C4-2B (cell line): Measurements from ENCODE around the gene AKNA.
A peak's percentile ranks its signal among the peaks of the same experiment; 100 is the strongest.

ENCODE experiments used
- H3K27ac ChIP-seq: fragments of 450-650 bp; 2 replicates; pipeline ENCODE4 v1.5.1; 2017
- ZFX ChIP-seq: fragments of 450-650 bp; IDR thresholded peaks from 2 replicates; pipeline ENCODE4 v1.6.1; 2017
- TF ChIP-seq, protein P1 (sequence below): fragments of 450-650 bp; conservative IDR thresholded peaks from 2 replicates; pipeline ENCODE4 v1.5.1; 2017; ENCODE audit warnings: mild to moderate bottlenecking

Gene AKNA

DNA sequence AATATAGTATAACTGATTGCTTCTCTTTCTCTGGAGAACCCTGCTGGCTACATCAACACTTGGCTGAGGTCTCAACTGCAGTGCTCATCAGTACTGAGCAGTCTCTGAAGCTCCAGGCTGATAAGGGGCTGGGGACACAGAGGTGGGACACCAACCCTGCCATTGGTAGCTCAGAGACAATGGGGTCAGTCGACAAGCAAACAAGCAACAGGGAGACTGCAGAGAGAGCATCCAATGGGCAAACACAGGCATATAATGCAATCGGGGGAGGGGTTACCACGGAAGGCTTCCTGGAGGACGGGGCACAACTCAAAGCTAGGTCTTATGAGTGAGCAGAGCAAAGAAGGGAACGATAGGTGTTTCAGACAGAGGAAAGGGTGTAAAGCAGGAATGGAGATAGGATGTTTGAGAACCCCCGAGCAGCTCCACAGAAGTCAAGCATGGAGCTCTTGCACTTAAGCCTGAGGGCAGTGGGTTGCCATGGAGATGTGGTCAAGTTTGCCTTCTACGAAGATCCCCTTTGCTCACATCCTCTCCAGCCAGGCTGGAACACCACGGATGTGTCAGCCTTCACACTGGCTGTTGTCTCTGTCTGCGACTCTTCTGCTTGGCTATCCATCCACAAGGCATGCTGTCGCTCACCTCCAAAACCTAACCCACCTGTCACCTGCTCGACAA lies 21.5 kb upstream of the AKNA start:
- no peak overlapping the region for H3K27ac ChIP-seq
- TF ChIP-seq, protein P1, sequence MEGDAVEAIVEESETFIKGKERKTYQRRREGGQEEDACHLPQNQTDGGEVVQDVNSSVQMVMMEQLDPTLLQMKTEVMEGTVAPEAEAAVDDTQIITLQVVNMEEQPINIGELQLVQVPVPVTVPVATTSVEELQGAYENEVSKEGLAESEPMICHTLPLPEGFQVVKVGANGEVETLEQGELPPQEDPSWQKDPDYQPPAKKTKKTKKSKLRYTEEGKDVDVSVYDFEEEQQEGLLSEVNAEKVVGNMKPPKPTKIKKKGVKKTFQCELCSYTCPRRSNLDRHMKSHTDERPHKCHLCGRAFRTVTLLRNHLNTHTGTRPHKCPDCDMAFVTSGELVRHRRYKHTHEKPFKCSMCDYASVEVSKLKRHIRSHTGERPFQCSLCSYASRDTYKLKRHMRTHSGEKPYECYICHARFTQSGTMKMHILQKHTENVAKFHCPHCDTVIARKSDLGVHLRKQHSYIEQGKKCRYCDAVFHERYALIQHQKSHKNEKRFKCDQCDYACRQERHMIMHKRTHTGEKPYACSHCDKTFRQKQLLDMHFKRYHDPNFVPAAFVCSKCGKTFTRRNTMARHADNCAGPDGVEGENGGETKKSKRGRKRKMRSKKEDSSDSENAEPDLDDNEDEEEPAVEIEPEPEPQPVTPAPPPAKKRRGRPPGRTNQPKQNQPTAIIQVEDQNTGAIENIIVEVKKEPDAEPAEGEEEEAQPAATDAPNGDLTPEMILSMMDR, result no peak
- no peak for TF ChIP-seq ZFX

DNA sequence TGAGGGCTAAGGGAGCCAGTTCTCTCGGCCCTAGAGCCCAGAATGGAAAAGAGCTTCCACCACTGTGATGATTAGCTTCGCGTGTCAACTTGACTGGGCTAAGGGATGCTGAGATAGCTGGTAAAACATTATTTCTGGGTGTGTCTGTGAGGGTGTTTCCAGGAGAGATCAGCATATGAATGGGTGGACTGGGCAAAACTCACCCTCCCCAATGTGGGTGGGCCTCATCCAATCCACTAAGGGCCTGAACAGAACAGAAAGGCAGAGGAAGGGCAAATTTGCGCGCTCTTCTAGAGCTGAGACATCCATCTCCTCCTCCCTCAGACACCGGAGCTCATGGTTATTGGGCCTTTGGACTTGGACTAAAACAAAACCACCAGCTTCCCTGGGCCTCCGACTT lies 20.9 kb upstream of the AKNA start:
- TF ChIP-seq, protein P1, result no peak
- TF ChIP-seq ZFX, result no peak

DNA sequence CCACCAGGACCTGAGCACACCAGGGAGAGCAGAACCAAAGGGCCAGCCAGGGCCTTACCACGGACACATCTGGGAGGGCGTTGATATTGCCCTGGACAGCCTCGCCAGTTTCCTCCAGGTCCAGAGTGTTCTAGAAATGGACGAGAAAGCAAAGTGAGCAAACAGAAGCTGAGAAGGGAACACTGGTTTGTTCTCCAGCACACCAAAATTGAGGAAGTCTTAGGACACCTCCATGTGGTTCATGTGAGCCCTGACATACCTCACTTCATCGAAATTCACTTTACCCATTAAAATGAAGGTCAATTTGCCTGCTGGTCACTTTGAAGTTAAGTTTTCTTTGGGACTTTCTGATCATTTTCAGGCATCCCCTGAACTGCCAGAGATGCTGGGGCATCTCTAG lies 20.1 kb upstream of the AKNA start:
- TF ChIP-seq ZFX, result no peak
- TF ChIP-seq, protein P1, result no peak
- no peak overlapping the region for H3K27ac ChIP-seq

More for the DNA sequence above, 20.9 kb upstream of the AKNA start:
- no peak overlapping the region for H3K27ac ChIP-seq

DNA sequence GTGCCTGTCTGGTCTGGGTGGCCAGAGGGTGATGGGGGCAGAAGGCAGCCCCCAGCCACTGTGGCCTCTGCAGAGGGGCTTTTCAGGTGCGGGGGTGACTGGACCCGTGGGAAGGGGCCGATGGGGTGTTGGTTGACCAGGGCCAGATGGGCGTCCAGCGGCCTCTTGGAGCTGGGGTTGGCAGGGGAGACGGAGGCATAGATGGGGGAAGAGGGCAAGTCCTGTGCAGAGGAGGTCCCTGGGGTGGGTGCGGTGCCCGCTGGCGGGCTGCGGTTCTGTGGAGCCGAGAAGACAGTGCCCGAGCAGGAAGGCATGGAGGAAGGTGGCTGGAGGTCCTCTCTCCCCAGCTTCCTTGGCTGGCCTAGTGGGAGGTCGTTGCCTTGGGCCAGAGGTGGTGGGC lies 18.7 kb upstream of the AKNA start:
- no peak overlapping the region for H3K27ac ChIP-seq
- no peak for TF ChIP-seq ZFX
- TF ChIP-seq, protein P1, result no peak

DNA sequence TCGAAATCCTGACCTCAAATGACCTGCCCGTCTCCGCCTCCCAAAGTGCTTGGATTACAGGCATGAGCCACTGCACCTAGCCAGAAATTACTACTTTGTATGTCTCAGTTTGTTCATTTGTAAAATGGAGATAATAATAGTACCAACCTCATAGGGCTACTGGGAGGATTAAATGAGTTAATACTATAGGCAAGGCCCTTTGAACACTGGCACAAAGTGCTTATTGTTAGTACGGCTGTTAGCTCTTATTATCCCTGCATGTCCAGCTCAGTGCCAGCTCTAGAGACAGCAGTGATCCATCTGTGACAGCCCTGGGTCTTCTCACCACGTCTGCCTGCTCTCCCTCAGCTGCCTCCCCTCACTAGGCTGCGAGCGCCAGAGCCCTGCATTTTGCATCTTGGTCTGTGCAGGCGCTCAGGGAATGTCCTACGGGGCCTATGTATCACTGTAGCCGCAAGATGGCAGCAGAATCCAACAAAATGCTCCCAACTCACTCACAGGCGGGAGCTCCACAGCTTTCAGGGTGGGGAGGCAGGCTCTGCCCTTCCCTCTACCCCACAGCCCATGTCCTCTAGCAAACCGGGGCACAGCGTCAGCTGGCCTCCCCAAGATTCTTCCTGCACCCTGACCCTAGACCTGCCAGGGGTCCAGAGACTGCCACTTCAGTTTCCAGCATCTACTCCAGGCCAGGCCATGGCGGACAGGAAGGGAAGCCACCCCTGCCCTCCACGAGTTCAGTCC lies 17.7 kb upstream of the AKNA start:
- H3K27ac ChIP-seq, result no peak overlapping the region

DNA sequence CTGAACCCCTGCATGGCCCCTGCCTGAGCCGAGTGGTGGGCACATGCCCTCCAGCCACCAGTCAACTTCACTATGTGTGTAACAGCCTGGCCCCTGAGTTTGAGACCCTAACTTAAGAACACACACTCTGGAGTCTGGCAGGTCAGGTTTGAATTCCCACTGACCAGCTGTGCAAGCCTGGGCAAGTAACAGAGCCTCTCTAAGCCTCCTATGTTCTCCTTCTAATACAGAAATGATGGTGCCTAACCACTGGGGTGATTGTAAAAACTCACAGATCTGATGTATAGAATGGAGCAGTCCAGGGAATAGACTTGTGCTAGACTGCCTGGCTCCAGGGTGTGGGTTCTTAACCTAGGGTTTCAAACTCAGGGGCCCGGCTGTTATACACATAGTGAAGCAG lies 16.7 kb upstream of the AKNA start:
- H3K27ac ChIP-seq, result no peak overlapping the region
- TF ChIP-seq, protein P1, result no peak
- TF ChIP-seq ZFX, result no peak

More for the DNA sequence above, 17.7 kb upstream of the AKNA start:
- TF ChIP-seq, protein P1, result peak; percentile 89
- TF ChIP-seq ZFX, result no peak

DNA sequence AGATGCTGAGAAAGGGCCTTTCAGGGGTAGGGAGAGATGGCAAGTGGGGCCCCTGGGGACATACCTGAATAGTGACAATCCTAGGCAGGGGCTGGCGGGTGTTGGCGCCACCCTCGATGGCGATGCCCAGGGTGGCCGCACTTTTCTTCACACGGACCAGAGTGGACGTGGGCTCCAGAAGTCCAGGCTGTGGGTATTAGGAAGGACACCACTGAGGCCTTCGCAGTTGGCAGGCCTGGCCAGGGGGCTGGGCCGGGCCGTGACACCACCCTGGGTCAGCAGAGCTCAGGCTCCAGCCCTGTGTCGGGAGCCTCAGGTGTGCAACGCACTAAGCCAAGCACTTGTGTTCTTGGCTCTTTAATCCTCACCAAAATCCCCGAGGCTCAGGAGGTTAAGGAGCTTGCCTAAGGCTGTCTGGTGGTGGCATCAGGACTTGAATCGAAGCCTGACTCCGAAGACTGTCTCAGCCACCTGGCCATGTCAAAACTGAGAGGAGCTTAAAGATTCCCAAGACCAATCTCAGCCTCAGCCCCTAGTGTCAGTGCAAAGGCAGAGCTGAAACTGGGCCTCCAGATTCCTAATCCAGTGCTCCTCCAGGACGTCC lies 15.5 kb upstream of the AKNA start:
- H3K27ac ChIP-seq, result no peak overlapping the region

More for the DNA sequence above, 15.5 kb upstream of the AKNA start:
- TF ChIP-seq, protein P1, result no peak
- TF ChIP-seq ZFX, result no peak
